Keratinocyte (primary cell): ENCODE measurements around the gene CCNK. TPM values are rescaled to one million over a fixed set of nuclear protein-coding genes. Genes with fewer than 3 reads are reported as not detected.

Experiments
- DNase-seq: peaks from one replicate; pipeline ENCODE4 v3.0.0-alpha.2; 2011; ENCODE audit warnings: low read depth, missing footprints, low spot score
- FAIRE-seq: peaks from 2 replicates; lab custom pipeline; 2011; peaks lifted over from hg19 to GRCh38; lab: Jason Lieb, UNC
- H2AFZ ChIP-seq: 2 replicates; pipeline ENCODE4 v1.6.0; 2012; ENCODE audit warnings: low read length, control low read depth, inconsistent platforms; ENCODE audit not compliant: control insufficient read depth
- H3K27ac ChIP-seq: 2 replicates; pipeline ENCODE4 v1.5.1; 2011; ENCODE audit warnings: low read length; ENCODE audit not compliant: control insufficient read depth, insufficient read depth
- H3K27me3 ChIP-seq: 3 replicates; pipeline ENCODE4 v1.6.0; 2011; ENCODE audit warnings: low read length; ENCODE audit not compliant: control insufficient read depth, insufficient read depth; ENCODE audit errors: extremely low read depth
- H3K36me3 ChIP-seq, 2 experiments: 2 replicates in 1 of 2; 3 replicates in 1 of 2; pipeline ENCODE4 v1.5.1; 2011; ENCODE audit warnings: low read length in 2 of 2, mild to moderate bottlenecking in 1 of 2; ENCODE audit not compliant: control insufficient read depth in 2 of 2, insufficient read depth in 2 of 2; ENCODE audit errors: extremely low read depth in 1 of 2
- H3K4me1 ChIP-seq: 3 replicates; pipeline ENCODE4 v1.5.1; 2011; ENCODE audit warnings: low read length; ENCODE audit not compliant: control insufficient read depth, insufficient read depth; ENCODE audit errors: extremely low read depth
- H3K4me2 ChIP-seq: 3 replicates; pipeline ENCODE4 v1.6.0; 2011; ENCODE audit warnings: low read depth, low read length; ENCODE audit not compliant: control insufficient read depth, insufficient read depth; ENCODE audit errors: extremely low read depth
- H3K4me3 ChIP-seq, 3 experiments: fragments of 200-600 bp in 1 of 3; sonication (generic) in 1 of 3; 2 replicates in 2 of 3; 3 replicates in 1 of 3; pipeline ENCODE4 v1.5.1; 2011 to 2016; ENCODE audit warnings: low read length in 3 of 3, mild to moderate bottlenecking in 3 of 3, control low read depth in 2 of 3, inconsistent platforms in 1 of 3, low read depth in 1 of 3, mixed read lengths in 1 of 3, mixed run types in 1 of 3, moderate library complexity in 1 of 3; ENCODE audit not compliant: control insufficient read depth in 2 of 3, insufficient read depth in 2 of 3; ENCODE audit errors: extremely low read depth in 1 of 3
- H3K79me2 ChIP-seq: 2 replicates; pipeline ENCODE4 v1.6.0; 2012; ENCODE audit warnings: low read length; ENCODE audit not compliant: control insufficient read depth, insufficient read depth
- H3K9ac ChIP-seq: 3 replicates; pipeline ENCODE4 v1.6.0; 2011; ENCODE audit warnings: low read length; ENCODE audit not compliant: control insufficient read depth, insufficient read depth; ENCODE audit errors: extremely low read depth
- H3K9me1 ChIP-seq: 3 replicates; pipeline ENCODE4 v1.6.0; 2011; ENCODE audit warnings: low read length; ENCODE audit not compliant: control insufficient read depth, insufficient read depth; ENCODE audit errors: extremely low read depth
- H3K9me3 ChIP-seq: 2 replicates; pipeline ENCODE4 v1.5.1; 2012; ENCODE audit warnings: low read depth, low read length; ENCODE audit not compliant: control insufficient read depth
- H4K20me1 ChIP-seq: 3 replicates; pipeline ENCODE4 v1.6.0; 2011; ENCODE audit warnings: low read length; ENCODE audit not compliant: control insufficient read depth, insufficient read depth; ENCODE audit errors: extremely low read depth
- EZH2 ChIP-seq: IDR thresholded peaks from one replicate; pipeline ENCODE4 v1.6.1; 2012; ENCODE audit warnings: inconsistent platforms, mild to moderate bottlenecking, low read length, moderate library complexity
- dilution Hi-C: fragments of 300-500 bp; cut with MboI; formaldehyde crosslinking; loops from one replicate; pipeline ENCODE4 v1.7.0; 2020; ENCODE audit warnings: low sequenced_read_pairs; ENCODE audit not compliant: extremely low pct_ligation_motif_present
- polyA plus RNA-seq, 5 experiments: library from polyadenylated mRNA; depleted of rRNA in 3 of 5; stranded (reverse) in 3 of 5; stranded (forward) in 1 of 5; unstranded in 1 of 5; fragments of >200 nt; gene quantifications; 1 replicate in 1 of 5; 2 replicates in 3 of 5; 3 replicates in 1 of 5; pipeline versions ENCODE4 v1.2.1 to v1.2.3, GENCODE V29; 2011 to 2012; ENCODE audit warnings: missing spikeins in 2 of 5, low read depth in 1 of 5, low replicate concordance in 1 of 5
- TF ChIP-seq, protein P1 (sequence below), 3 experiments: IDR thresholded peaks in 1 of 3; conservative IDR thresholded peaks in 1 of 3; optimal IDR thresholded peaks in 1 of 3; 2 replicates in 2 of 3; 3 replicates in 1 of 3; pipeline versions ENCODE3 to v1.5.1; 2011; ENCODE audit warnings: low read length in 3 of 3, mild to moderate bottlenecking in 3 of 3, moderate library complexity in 2 of 3, control low read depth in 1 of 3, inconsistent platforms in 1 of 3; ENCODE audit not compliant: insufficient read depth in 2 of 3; ENCODE audit errors: extremely low read depth in 1 of 3

Gene CCNK
- polyA plus RNA-seq, 1 donor (not counting 4 experiments of a cell fraction or from before 2014, with no cell fraction given), result 12.8 TPM

DNA sequence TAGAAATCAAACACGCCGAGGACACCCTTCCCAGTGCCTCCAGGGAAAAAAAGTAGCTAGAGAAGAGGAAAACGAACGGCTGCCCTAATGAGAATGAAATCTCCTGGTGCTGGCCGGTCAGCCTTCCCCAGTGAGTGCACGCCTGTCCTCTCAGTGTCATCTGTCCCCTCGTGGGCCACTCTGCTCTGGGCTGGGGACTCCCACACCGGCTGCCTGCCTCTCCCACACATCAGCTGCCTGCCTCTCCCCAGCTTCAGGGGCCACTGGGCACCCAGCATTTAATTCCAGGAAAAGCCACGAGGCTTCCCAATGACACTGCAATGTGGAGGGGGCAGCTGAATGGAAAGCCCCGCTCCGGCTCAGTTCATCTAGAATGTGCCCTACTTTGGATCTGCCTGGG is 63.8 kb downstream of the CCNK start:
- Histone ChIP-seq H3K4me3 (no peak overlapping the region), H3K36me3 (no peaks in the 10 kb centered on the region), H3K4me2 (no peak overlapping the region), H3K9ac (no peak overlapping the region), H3K27ac (no peak overlapping the region), H3K27me3 (no peaks in the 10 kb centered on the region), H3K4me1 (peaks cover 11% of the 10 kb centered on the region), H2AFZ (no peak overlapping the region), H4K20me1 (peaks cover 30% of the 10 kb centered on the region), H3K79me2 (peaks cover 93% of the 10 kb centered on the region), H3K9me1 (no peaks in the 10 kb centered on the region), H3K9me3 (no peaks in the 10 kb centered on the region)
- TF ChIP-seq, protein P1, sequence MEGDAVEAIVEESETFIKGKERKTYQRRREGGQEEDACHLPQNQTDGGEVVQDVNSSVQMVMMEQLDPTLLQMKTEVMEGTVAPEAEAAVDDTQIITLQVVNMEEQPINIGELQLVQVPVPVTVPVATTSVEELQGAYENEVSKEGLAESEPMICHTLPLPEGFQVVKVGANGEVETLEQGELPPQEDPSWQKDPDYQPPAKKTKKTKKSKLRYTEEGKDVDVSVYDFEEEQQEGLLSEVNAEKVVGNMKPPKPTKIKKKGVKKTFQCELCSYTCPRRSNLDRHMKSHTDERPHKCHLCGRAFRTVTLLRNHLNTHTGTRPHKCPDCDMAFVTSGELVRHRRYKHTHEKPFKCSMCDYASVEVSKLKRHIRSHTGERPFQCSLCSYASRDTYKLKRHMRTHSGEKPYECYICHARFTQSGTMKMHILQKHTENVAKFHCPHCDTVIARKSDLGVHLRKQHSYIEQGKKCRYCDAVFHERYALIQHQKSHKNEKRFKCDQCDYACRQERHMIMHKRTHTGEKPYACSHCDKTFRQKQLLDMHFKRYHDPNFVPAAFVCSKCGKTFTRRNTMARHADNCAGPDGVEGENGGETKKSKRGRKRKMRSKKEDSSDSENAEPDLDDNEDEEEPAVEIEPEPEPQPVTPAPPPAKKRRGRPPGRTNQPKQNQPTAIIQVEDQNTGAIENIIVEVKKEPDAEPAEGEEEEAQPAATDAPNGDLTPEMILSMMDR (optimal IDR thresholded peaks at IDR 0.05 in 1 of 3, IDR thresholded peaks at IDR 0.05 in 1 of 3, conservative IDR thresholded peaks at IDR 0.05 in 1 of 3; ENCODE audit: extremely low read depth in 1 of 3, insufficient read depth in 2 of 3, low read length in 3 of 3), result no peak
- TF ChIP-seq EZH2, result no peak
- dilution Hi-C loops, result no loop called here
- DNase-seq, result no peak
- FAIRE-seq, result no peak

DNA sequence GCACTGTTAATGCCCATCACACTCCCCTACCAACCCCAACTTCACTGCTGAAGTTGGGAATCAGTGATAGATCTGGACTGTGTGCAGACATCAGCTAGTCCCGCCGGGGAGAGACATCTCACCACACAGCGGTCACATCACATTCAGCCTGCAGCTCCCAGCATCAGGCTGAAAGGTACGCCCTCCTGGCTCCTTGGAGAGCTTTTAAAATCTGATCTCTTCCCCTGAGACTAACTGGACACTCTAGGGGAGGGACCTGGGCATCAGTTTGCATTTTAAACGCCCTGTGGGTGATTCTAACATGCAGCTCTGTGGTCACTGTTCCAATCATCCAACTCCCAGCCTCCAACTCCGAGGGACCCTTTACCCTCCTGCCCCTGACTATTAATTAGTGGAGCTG is 64.4 kb downstream of the CCNK start:
- peaks cover 11% of the 10 kb centered on the region for H3K4me1 ChIP-seq
- no peaks in the 10 kb centered on the region for H3K9me1 ChIP-seq
- peaks cover 32% of the 10 kb centered on the region for H4K20me1 ChIP-seq
- peaks cover 94% of the 10 kb centered on the region for H3K79me2 ChIP-seq
- no peak overlapping the region for H2AFZ ChIP-seq
- FAIRE-seq (no peak), DNase-seq (no peak)
- no peaks in the 10 kb centered on the region for H3K27me3 ChIP-seq
- H3K36me3 ChIP-seq, result no peaks in the 10 kb centered on the region
- H3K9me3 ChIP-seq, result no peaks in the 10 kb centered on the region
- no peak overlapping the region for H3K4me2 ChIP-seq
- TF ChIP-seq EZH2, result no peak
- H3K27ac ChIP-seq, result no peak overlapping the region
- H3K4me3 ChIP-seq, result no peak overlapping the region
- H3K9ac ChIP-seq, result no peak overlapping the region
- dilution Hi-C loops, result no loop called here

DNA sequence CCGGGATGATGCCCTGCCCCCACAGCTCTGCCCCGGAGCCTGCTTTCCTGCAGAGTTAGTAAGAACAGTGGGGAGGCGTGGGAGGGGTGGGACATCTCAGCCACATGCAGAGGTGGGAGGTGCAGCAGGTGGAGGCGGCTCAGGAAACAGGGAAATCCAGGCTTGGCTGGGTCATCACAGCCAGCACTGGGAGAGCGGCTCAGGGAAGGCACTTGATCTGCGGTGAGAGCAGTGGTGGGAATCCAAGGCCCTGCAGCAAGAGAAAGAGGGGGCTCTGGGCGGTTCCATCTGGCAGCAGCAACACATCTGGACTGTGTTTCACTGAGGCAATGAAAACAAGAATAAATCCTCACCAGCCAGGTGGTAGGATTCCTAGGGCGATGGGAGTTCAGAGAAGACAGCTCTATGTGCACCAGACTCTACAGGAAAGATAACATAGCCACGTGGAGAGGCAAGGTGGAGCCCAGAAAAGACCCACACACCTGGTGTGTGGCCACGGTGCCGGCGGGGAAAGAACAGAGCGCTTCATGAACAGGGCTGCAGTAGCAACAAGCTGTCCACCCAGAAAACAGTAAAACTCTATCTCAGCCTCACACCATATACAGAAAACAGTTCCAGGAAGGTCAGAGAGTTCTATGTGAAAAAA is 65.1 kb downstream of the CCNK start:
- TF ChIP-seq, protein P1 (optimal IDR thresholded peaks at IDR 0.05 in 1 of 3, IDR thresholded peaks at IDR 0.05 in 1 of 3, conservative IDR thresholded peaks at IDR 0.05 in 1 of 3; ENCODE audit: extremely low read depth in 1 of 3, insufficient read depth in 2 of 3, low read length in 3 of 3), result no peak
- no peak for TF ChIP-seq EZH2
- DNase-seq (no peak), FAIRE-seq (no peak)
- Histone ChIP-seq H2AFZ (no peak overlapping the region), H3K4me2 (no peak overlapping the region), H3K9me1 (no peaks in the 10 kb centered on the region), H3K27me3 (no peaks in the 10 kb centered on the region), H4K20me1 (peaks cover 33% of the 10 kb centered on the region), H3K9me3 (no peaks in the 10 kb centered on the region), H3K27ac (no peak overlapping the region), H3K79me2 (peaks cover 94% of the 10 kb centered on the region), H3K4me3 (no peak overlapping the region), H3K4me1 (peaks cover 11% of the 10 kb centered on the region), H3K36me3 (no peaks in the 10 kb centered on the region), H3K9ac (no peak overlapping the region)
- dilution Hi-C loops, result no loop called here
